HepG2 (cell line): Measurements from ENCODE around the gene PRDX3. TPM values are rescaled to one million over a fixed set of nuclear protein-coding genes. Genes with fewer than 3 reads are reported as not detected.
A peak's percentile ranks its signal among the peaks of the same experiment; 100 is the strongest.

ENCODE experiments used
- EP300 ChIP-seq, 3 experiments: sonication (generic) in 1 of 3; formaldehyde crosslinking in 1 of 3; IDR thresholded peaks; 2 replicates each; pipeline versions ENCODE4 v1.5.1 to v1.6.1; 2011 to 2020; ENCODE audit warnings: low read depth in 2 of 3, low read length in 2 of 3, borderline replicate concordance in 1 of 3, improper control_type of control experiment in 1 of 3, mild to moderate bottlenecking in 1 of 3, missing genetic modification reagents in 1 of 3, moderate library complexity in 1 of 3
- FOXC1 ChIP-seq: sonication (generic); formaldehyde crosslinking; IDR thresholded peaks from 2 replicates; pipeline ENCODE4 v1.8.0; 2022; ENCODE audit warnings: mild to moderate bottlenecking, missing genetic modification reagents, borderline replicate concordance
- FOXK1 ChIP-seq: sonication (generic); formaldehyde crosslinking; IDR thresholded peaks from 2 replicates; pipeline ENCODE4 v1.4.0; 2020; ENCODE audit warnings: low read depth, missing genetic modification reagents, borderline replicate concordance
- FOXO1 ChIP-seq: sonication (generic); formaldehyde crosslinking; IDR thresholded peaks from 2 replicates; pipeline ENCODE4 v1.4.0; 2020; ENCODE audit warnings: missing genetic modification reagents
- FOXP1 ChIP-seq, 2 experiments: fragments of 450-650 bp in 1 of 2; IDR thresholded peaks; 2 replicates each; pipeline ENCODE4 v1.6.1; 2017 to 2018; ENCODE audit warnings: antibody characterized with exemption in 1 of 2
- LCORL ChIP-seq, 2 experiments: fragments of 450-650 bp in 1 of 2; sonication (generic) in 1 of 2; formaldehyde crosslinking in 1 of 2; IDR thresholded peaks; 2 replicates each; pipeline versions ENCODE4 v1.5.0 to v1.6.1; 2017 to 2020; ENCODE audit warnings: antibody characterized with exemption in 1 of 2, missing genetic modification reagents in 1 of 2
- MYPOP ChIP-seq: sonication (generic); formaldehyde crosslinking; IDR thresholded peaks from 2 replicates; pipeline ENCODE4 v1.8.1; 2023; ENCODE audit warnings: mild to moderate bottlenecking, moderate library complexity, missing genetic modification reagents
- SP1 ChIP-seq, 2 experiments: fragments of 450-650 bp in 1 of 2; sonication (generic) in 1 of 2; formaldehyde crosslinking in 1 of 2; IDR thresholded peaks; 2 replicates each; pipeline versions ENCODE4 v1.4.0 to v1.6.1; 2016 to 2020; ENCODE audit warnings: missing genetic modification reagents in 1 of 2
- TFDP2 ChIP-seq: sonication (generic); formaldehyde crosslinking; IDR thresholded peaks from 2 replicates; pipeline ENCODE4 v1.4.0; 2020; ENCODE audit warnings: missing genetic modification reagents
- ZBTB8A ChIP-seq: sonication (generic); formaldehyde crosslinking; IDR thresholded peaks from 2 replicates; pipeline ENCODE4 v1.4.0; 2020; ENCODE audit warnings: mild to moderate bottlenecking, low read depth, missing genetic modification reagents, borderline replicate concordance
- ZNF143 ChIP-seq: sonication (generic); formaldehyde crosslinking; IDR thresholded peaks from 2 replicates; pipeline ENCODE4 v1.4.0; 2020; ENCODE audit warnings: missing genetic modification reagents
- ZNF256 ChIP-seq: sonication (generic); formaldehyde crosslinking; conservative IDR thresholded peaks from 2 replicates; pipeline ENCODE4 v1.4.0; 2020; ENCODE audit warnings: missing genetic modification reagents
- ZNF263 ChIP-seq: sonication (generic); formaldehyde crosslinking; IDR thresholded peaks from 2 replicates; pipeline ENCODE4 v1.4.0; 2020; ENCODE audit warnings: missing genetic modification reagents
- ZNF549 ChIP-seq: sonication (generic); formaldehyde crosslinking; IDR thresholded peaks from 2 replicates; pipeline ENCODE4 v1.5.0; 2020; ENCODE audit warnings: missing genetic modification reagents
- polyA plus RNA-seq, 8 experiments: library from polyadenylated mRNA; depleted of rRNA in 3 of 8; stranded (reverse) in 7 of 8; unstranded in 1 of 8; fragments of >200 nt; fragmentation: Illumina TruSeq in 4 of 8; extraction: Trizol in 4 of 8; gene quantifications; 2 replicates each; pipeline versions ENCODE4 v1.2.1 to v1.2.3, GENCODE V29; 2011 to 2016; ENCODE audit warnings: low read depth in 4 of 8, missing spikeins in 1 of 8, mixed read lengths in 1 of 8; ENCODE audit not compliant: insufficient read depth in 1 of 8
- total RNA-seq, 5 experiments: library from RNA; depleted of rRNA; stranded (reverse); fragments of >200 nt; fragmentation: Illumina TruSeq; extraction: Trizol; gene quantifications; 2 replicates each; pipeline ENCODE4 v1.2.3, GENCODE V29; 2016; ENCODE audit warnings: low read depth in 1 of 5
- TF ChIP-seq, protein P1 (sequence below): fragments of 450-650 bp; IDR thresholded peaks from 2 replicates; pipeline ENCODE4 v1.6.1; 2017
- TF ChIP-seq, protein P2 (sequence below): sonication (generic); formaldehyde crosslinking; IDR thresholded peaks from 2 replicates; pipeline ENCODE4 v1.5.0; 2020; ENCODE audit warnings: mild to moderate bottlenecking, missing genetic modification reagents
- TF ChIP-seq, protein P3 (sequence below): sonication (generic); formaldehyde crosslinking; IDR thresholded peaks from 2 replicates; pipeline ENCODE4 v1.4.0; 2020; ENCODE audit warnings: missing genetic modification reagents, mild to moderate bottlenecking, borderline replicate concordance

Gene PRDX3
- total and polyA plus RNA-seq, 2 of the 13 experiments (the other 11 are each of a cell fraction or from before 2014, with no cell fraction given), result 407 to 565 TPM

- TF ChIP-seq, protein P1, sequence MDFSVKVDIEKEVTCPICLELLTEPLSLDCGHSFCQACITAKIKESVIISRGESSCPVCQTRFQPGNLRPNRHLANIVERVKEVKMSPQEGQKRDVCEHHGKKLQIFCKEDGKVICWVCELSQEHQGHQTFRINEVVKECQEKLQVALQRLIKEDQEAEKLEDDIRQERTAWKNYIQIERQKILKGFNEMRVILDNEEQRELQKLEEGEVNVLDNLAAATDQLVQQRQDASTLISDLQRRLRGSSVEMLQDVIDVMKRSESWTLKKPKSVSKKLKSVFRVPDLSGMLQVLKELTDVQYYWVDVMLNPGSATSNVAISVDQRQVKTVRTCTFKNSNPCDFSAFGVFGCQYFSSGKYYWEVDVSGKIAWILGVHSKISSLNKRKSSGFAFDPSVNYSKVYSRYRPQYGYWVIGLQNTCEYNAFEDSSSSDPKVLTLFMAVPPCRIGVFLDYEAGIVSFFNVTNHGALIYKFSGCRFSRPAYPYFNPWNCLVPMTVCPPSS, result no peak
- TF ChIP-seq ZNF256, result no peak
- TF ChIP-seq EP300 (IDR thresholded peaks at IDR 0.05; ENCODE audit: low read depth in 2 of 2, low read length in 2 of 2), result peak in 1 of 2 experiments; percentile 53; a peak in 2 of 4 replicates
- TF ChIP-seq EP300 (CRISPR knock-in tag; IDR thresholded peaks at IDR 0.05; ENCODE audit: borderline replicate concordance), result 0 out of 2 replicates have a peak, but pooled peaks have one; percentile 8
- TF ChIP-seq ZNF549 (CRISPR knock-in tag), result no peak
- TF ChIP-seq, protein P2, sequence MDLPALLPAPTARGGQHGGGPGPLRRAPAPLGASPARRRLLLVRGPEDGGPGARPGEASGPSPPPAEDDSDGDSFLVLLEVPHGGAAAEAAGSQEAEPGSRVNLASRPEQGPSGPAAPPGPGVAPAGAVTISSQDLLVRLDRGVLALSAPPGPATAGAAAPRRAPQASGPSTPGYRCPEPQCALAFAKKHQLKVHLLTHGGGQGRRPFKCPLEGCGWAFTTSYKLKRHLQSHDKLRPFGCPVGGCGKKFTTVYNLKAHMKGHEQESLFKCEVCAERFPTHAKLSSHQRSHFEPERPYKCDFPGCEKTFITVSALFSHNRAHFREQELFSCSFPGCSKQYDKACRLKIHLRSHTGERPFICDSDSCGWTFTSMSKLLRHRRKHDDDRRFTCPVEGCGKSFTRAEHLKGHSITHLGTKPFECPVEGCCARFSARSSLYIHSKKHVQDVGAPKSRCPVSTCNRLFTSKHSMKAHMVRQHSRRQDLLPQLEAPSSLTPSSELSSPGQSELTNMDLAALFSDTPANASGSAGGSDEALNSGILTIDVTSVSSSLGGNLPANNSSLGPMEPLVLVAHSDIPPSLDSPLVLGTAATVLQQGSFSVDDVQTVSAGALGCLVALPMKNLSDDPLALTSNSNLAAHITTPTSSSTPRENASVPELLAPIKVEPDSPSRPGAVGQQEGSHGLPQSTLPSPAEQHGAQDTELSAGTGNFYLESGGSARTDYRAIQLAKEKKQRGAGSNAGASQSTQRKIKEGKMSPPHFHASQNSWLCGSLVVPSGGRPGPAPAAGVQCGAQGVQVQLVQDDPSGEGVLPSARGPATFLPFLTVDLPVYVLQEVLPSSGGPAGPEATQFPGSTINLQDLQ (CRISPR knock-in tag), result no peak
- TF ChIP-seq MYPOP (CRISPR knock-in tag), result 0 out of 2 replicates have a peak, but pooled peaks have one; percentile 17
- TF ChIP-seq ZBTB8A, result no peak
- TF ChIP-seq FOXO1 (CRISPR knock-in tag), result peak; percentile 46; the same call in 1 of the 2 replicates
- TF ChIP-seq ZNF263 (CRISPR knock-in tag), result peak; percentile 48; the same call in 1 of the 2 replicates
- peak; percentile 59; the same call in 1 of the 2 replicates for TF ChIP-seq FOXK1 (CRISPR knock-in tag)
- no peak for TF ChIP-seq SP1 (IDR thresholded peaks at IDR 0.05)
- no peak for TF ChIP-seq SP1 (CRISPR knock-in tag; IDR thresholded peaks at IDR 0.05)
- TF ChIP-seq ZNF143 (CRISPR knock-in tag), result 0 out of 2 replicates have a peak, but pooled peaks have one; percentile 7
- TF ChIP-seq, protein P3, sequence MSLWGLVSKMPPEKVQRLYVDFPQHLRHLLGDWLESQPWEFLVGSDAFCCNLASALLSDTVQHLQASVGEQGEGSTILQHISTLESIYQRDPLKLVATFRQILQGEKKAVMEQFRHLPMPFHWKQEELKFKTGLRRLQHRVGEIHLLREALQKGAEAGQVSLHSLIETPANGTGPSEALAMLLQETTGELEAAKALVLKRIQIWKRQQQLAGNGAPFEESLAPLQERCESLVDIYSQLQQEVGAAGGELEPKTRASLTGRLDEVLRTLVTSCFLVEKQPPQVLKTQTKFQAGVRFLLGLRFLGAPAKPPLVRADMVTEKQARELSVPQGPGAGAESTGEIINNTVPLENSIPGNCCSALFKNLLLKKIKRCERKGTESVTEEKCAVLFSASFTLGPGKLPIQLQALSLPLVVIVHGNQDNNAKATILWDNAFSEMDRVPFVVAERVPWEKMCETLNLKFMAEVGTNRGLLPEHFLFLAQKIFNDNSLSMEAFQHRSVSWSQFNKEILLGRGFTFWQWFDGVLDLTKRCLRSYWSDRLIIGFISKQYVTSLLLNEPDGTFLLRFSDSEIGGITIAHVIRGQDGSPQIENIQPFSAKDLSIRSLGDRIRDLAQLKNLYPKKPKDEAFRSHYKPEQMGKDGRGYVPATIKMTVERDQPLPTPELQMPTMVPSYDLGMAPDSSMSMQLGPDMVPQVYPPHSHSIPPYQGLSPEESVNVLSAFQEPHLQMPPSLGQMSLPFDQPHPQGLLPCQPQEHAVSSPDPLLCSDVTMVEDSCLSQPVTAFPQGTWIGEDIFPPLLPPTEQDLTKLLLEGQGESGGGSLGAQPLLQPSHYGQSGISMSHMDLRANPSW (CRISPR knock-in tag), result 0 out of 2 replicates have a peak, but pooled peaks have one; percentile 15
- TF ChIP-seq FOXC1 (CRISPR knock-in tag), result 0 out of 2 replicates have a peak, but pooled peaks have one; percentile 2
- peak; percentile 60; the same call in 1 of the 2 replicates for TF ChIP-seq FOXP1 (IDR thresholded peaks at IDR 0.05)
- peak; percentile 81 for TF ChIP-seq FOXP1 (CRISPR knock-in tag; IDR thresholded peaks at IDR 0.05)
- no peak for TF ChIP-seq LCORL (IDR thresholded peaks at IDR 0.05)
- peak; percentile 37 for TF ChIP-seq LCORL (CRISPR knock-in tag; IDR thresholded peaks at IDR 0.05)
- 0 out of 2 replicates have a peak, but pooled peaks have one; percentile 22 for TF ChIP-seq TFDP2 (CRISPR knock-in tag)
- TF ChIP-seq, all 625 proteins: peak for 71
Observed at GRCh38 chr10:119177708-119178371, 772 bp downstream of the PRDX3 start (continued).
